Astrocyte of the cerebellum (primary cell): ENCODE data around the gene C15orf39.

ENCODE experiments used
- DNase-seq: peaks from one replicate; pipeline ENCODE4 v3.0.0-alpha.2; 2011; ENCODE audit warnings: low read depth
- H3K4me3 ChIP-seq: 2 replicates; pipeline ENCODE4 v1.5.1; 2011; ENCODE audit warnings: mild to moderate bottlenecking, low read depth, low read length, moderate library complexity
- in situ Hi-C: cut with HindIII; loops from 2 replicates; pipeline ENCODE4 v1.10.0; 2017; ENCODE audit warnings: low sequenced_read_pairs
- TF ChIP-seq, protein P1 (sequence below): IDR thresholded peaks from 2 replicates; pipeline ENCODE4 v1.5.1; 2012; ENCODE audit warnings: low read length, low read depth, moderate library complexity, mild to moderate bottlenecking; ENCODE audit errors: missing control alignments

C15orf39 gene

DNA sequence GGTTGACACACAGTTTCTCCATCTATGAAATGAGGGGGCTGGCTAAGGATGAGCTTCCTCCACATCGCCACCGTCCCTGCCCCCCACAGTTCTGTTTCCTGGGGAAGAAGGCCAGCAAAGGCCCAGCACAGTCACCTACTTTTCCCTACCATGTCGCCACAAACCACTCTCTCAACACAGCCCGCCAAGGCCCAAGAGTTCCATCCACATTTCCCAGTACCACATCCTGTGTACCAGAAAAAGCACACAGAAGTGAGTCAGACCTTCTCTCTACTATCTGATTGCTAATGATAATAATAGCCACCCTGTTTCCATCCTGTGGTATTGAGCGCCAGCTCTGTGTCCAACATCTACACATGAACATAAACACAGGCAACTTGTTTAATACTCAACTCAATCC lies 30.3 kb upstream of the C15orf39 start:
- TF ChIP-seq, protein P1, sequence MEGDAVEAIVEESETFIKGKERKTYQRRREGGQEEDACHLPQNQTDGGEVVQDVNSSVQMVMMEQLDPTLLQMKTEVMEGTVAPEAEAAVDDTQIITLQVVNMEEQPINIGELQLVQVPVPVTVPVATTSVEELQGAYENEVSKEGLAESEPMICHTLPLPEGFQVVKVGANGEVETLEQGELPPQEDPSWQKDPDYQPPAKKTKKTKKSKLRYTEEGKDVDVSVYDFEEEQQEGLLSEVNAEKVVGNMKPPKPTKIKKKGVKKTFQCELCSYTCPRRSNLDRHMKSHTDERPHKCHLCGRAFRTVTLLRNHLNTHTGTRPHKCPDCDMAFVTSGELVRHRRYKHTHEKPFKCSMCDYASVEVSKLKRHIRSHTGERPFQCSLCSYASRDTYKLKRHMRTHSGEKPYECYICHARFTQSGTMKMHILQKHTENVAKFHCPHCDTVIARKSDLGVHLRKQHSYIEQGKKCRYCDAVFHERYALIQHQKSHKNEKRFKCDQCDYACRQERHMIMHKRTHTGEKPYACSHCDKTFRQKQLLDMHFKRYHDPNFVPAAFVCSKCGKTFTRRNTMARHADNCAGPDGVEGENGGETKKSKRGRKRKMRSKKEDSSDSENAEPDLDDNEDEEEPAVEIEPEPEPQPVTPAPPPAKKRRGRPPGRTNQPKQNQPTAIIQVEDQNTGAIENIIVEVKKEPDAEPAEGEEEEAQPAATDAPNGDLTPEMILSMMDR, result no peak
- DNase-seq, result peak; percentile 22
- in situ Hi-C loops, result no loop called here
- H3K4me3 ChIP-seq, result no peak overlapping the region

DNA sequence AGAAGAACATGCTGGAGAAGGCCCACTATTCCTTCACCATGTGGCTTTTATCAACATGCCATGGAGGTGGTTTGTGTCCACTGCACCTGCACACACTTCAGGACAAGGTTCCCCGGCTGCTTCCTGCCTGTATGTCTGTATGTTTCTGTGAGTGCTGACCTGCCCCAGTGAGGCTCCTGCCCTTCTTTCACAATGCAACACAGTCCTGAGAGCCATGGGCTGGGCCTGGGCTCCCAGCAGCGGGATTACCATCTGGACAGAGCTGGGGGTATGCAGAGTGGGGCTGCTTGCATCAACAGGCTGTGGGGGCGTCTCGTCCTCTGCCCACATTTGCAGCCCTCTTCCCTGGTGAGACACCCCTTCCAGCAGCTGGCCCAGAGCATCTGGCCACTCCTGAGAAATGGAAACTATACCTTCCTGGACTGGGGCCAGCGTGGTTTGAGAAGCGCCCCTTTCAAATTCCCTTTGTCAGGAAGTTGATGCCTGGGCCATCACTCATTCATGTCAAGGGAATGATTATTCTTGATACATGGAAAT lies 29.3 kb upstream of the C15orf39 start:
- no peak overlapping the region for H3K4me3 ChIP-seq
- no peak for DNase-seq
- TF ChIP-seq, protein P1, result no peak
- in situ Hi-C loops, result no loop called here

DNA sequence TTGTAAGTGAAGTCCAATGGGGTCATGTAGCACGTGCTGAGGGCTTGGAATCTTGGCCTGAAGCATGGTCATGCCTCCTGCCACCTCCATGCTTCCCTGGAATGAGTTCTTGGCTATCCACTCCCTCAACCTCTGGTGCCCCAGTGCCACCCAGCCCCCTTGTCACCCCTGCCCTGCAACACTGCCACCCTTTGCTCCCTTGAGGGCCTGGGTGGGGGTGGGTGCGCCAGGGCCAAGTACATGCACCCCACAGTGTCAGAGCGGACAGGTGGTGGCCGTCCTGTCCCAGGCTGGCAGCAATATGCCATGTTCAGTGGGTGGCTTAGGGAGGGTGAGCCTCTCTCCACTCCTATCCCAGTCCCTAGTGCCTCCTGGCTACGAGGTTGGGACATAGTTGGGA lies 27.6 kb upstream of the C15orf39 start:
- in situ Hi-C loops, result no loop called here
- H3K4me3 ChIP-seq, result no peak overlapping the region
- TF ChIP-seq, protein P1, result no peak
- DNase-seq, result no peak

DNA sequence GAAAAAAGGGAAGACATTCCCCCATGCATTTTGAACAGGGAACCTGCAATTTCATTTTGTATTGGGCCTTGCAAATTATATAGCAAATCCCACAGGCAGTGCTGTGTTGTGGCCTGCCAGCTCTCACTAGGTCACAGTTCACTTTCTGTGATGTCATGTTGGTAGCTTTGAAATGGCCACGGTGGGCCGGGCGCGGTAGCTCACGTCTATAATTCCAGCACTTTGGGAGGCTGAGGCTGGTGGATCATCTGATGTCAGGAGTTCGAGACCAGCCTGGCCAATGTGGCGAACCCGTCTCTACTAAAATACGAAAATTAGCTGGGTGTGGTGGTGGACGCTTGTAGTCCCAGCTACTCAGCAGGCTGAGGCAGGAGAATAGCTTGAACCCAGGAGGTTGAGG lies 27.0 kb upstream of the C15orf39 start:
- in situ Hi-C loops, result no loop called here
- TF ChIP-seq, protein P1, result no peak

DNA sequence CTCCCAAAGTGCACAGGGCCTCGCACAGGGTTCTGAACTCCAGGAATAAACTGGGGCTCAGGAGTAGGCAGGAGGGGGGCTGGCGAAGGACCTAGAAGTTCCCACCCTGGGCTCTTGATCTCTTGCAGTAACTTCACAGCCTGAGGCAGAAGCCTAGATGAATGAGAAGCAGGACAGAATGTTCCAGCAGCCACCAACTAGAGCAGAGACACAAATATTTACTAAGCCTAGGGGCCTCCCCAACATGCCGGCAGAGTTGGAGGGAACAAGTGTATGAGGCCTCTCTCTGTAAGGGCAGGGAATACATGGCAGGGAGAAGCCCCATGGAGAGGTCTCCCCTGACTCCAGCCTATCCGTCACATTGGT lies 25.3 kb upstream of the C15orf39 start:
- DNase-seq, result no peak
- in situ Hi-C loops, result no loop called here
- TF ChIP-seq, protein P1, result no peak
- H3K4me3 ChIP-seq, result no peak overlapping the region

More for the DNA sequence above, 27.0 kb upstream of the C15orf39 start:
- DNase-seq, result no peak
- H3K4me3 ChIP-seq, result no peak overlapping the region

DNA sequence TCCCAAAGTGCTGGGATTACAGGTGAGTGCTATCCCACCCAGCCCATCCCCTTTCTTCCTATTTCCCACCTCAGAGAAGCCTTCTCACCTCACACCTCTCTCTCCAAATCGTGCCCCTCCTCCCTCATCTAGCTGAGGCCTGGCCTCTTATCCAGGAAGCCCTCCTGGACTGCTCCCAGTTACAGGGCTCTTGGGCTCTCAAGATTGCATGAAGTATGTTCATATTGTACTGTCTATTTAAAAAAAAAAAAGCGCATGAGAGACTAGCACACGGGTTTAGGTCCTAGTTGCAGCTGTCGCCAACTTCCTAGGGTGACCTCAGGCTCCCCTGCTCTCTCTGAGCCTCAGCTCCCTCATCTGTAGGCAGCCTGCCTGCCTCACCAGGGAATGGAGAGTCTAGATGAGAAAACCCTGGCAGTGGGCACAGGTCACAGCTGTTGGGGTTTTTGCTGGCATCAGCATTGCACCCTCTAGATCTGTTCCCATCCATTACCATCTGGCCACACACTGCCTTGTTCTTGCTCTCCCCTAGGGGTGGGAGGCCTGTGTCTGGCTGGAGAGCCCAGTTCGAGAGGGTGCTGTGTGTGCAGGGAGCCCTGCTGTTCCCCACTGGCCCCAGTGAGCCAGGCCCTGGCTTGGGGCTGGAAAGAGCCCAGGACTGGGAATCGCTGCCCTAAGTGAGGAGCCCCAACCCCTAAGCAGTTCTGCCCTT lies 24.2 kb upstream of the C15orf39 start:
- TF ChIP-seq, protein P1, result no peak
- in situ Hi-C loops, result no loop called here
- DNase-seq, result no peak

More for the DNA sequence above, 24.2 kb upstream of the C15orf39 start:
- H3K4me3 ChIP-seq, result no peak overlapping the region
